ENCODE results near the gene IRF2BP1. TPM values are rescaled to one million over a fixed set of nuclear protein-coding genes. Genes with fewer than 3 reads are reported as not detected.

The IRF2BP1 gene
- total and polyA plus RNA-seq, 2 of the 13 experiments (the other 11 are each of a cell fraction or from before 2014, with no cell fraction given) = 4.3 to 14.3 TPM

- TF ChIP-seq ZNF704 (CRISPR knock-in tag; IDR thresholded peaks at IDR 0.05; ENCODE audit: borderline replicate concordance) (no peak), ZNF251 (CRISPR knock-in tag; IDR thresholded peaks at IDR 0.05) (no peak), ZNF510 (CRISPR knock-in tag; IDR thresholded peaks at IDR 0.05; ENCODE audit: low read depth) (0 out of 2 replicates have a peak, but pooled peaks have one; percentile 8), MYPOP (CRISPR knock-in tag; IDR thresholded peaks at IDR 0.05) (0 out of 2 replicates have a peak, but pooled peaks have one; percentile 20), PRDM10 (CRISPR knock-in tag; IDR thresholded peaks at IDR 0.05; ENCODE audit: low read depth) (peak; percentile 74), ATRX (CRISPR knock-in tag; IDR thresholded peaks at IDR 0.05; ENCODE audit: borderline replicate concordance) (no peak), MTERF4 (CRISPR knock-in tag; IDR thresholded peaks at IDR 0.05) (no peak), ZSCAN31 (CRISPR knock-in tag; IDR thresholded peaks at IDR 0.05; ENCODE audit: low read depth) (no peak), KDM2A (CRISPR knock-in tag; IDR thresholded peaks at IDR 0.05; ENCODE audit: borderline replicate concordance, low read depth) (no peak), HOXA9 (CRISPR knock-in tag; IDR thresholded peaks at IDR 0.05; ENCODE audit: borderline replicate concordance) (0 out of 2 replicates have a peak, but pooled peaks have one; percentile 12), ZNF687 (CRISPR knock-in tag; IDR thresholded peaks at IDR 0.05) (peak; percentile 54), HNRNPL (IDR thresholded peaks at IDR 0.05; ENCODE audit: low read depth, low read length) (no peak), SALL1 (CRISPR knock-in tag; IDR thresholded peaks at IDR 0.05) (peak; percentile 9; the same call in 1 of the 2 replicates), ZNF441 (CRISPR knock-in tag; IDR thresholded peaks at IDR 0.05; ENCODE audit: borderline replicate concordance) (0 out of 2 replicates have a peak, but pooled peaks have one; percentile 24), ZNF292 (CRISPR knock-in tag; IDR thresholded peaks at IDR 0.05; ENCODE audit: borderline replicate concordance, low read depth) (0 out of 2 replicates have a peak, but pooled peaks have one; percentile 25), MXI1 (IDR thresholded peaks at IDR 0.05; ENCODE audit: borderline replicate concordance, low read depth, low read length) (no peak)
Observed at GRCh38 chr19:45881082-45881908, 4.6 kb downstream of the IRF2BP1 start (continued).

Measured in HepG2 (cell line).